Activated naive CD4-positive, alpha-beta T cell treated with Interleukin-2 at 50 U/mL for 16 hours (primary cell): ENCODE measurements around the gene OSBPL3.
A peak's percentile ranks its signal among the peaks of the same experiment; 100 is the strongest.

Experiments used
- DNase-seq: peaks from one replicate; pipeline ENCODE4 v3.0.0-alpha.2; 2020

OSBPL3 gene

DNA sequence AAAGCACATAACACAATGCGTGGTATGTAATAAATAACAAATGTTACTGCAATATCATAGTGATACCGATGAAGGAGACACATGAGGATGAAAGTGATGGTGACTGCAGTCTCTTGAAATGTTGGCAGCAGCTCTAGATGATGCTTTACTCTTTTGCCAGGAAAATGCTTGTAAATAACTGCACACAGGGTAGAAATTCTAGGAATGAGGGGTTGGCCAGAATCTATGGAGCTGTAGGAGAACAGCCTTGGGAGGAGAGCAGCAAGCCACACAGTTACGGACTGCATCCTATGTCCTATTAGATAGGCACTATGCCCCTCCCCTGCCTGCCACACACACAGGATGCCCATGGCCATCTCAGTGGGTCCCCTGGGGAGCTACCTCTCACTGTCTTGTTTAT, 125.1 kb downstream of the OSBPL3 start:
- DNase-seq: no peak

DNA sequence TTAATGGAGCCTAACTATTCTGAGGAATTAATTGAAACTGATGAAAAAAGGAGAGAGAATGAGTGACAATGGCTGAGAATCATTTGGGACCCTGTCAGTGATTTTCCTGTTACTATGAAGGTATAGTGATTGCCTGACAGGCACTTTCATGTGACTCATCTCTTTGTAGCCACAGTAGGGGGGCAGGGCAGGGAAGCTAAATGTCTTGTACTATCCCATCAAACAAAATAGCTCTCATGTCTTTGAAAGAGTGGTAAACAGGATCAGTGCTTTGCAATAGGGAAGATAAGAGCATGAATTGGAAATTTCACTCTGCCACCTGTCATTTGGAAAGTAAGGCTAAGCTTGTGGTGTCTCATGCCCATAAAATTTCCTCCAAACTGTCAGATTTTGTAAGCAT, 128.2 kb downstream of the OSBPL3 start:
- DNase-seq: peak; percentile 14

- DNase-seq: no peak
Measured at GRCh38 chr7:24848878-24849277, 131.1 kb downstream of the OSBPL3 start.

DNA sequence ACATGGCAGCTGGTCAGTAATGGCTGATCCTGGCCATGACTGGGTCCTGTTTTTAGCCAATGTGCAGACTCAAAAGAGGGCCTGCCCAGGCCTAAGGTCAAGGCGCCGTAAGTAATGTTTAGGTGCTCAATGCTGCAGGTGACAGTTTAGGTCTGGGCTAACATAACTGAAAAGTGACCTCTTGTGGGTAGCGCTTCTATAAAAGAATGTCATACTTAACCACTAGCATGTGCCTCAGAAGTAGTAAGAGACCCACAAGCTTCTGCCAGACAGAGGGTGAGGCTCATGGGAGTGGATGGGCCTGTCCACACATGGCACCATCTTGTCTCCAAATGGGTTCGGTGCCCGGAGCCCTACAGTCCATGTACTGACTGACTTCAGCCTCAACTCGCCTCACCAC, 132.2 kb downstream of the OSBPL3 start:
- no peak for DNase-seq

GRCh38 chr7:24843821-24844434, 136.1 kb downstream of the OSBPL3 start:
- DNase-seq: no peak

DNA sequence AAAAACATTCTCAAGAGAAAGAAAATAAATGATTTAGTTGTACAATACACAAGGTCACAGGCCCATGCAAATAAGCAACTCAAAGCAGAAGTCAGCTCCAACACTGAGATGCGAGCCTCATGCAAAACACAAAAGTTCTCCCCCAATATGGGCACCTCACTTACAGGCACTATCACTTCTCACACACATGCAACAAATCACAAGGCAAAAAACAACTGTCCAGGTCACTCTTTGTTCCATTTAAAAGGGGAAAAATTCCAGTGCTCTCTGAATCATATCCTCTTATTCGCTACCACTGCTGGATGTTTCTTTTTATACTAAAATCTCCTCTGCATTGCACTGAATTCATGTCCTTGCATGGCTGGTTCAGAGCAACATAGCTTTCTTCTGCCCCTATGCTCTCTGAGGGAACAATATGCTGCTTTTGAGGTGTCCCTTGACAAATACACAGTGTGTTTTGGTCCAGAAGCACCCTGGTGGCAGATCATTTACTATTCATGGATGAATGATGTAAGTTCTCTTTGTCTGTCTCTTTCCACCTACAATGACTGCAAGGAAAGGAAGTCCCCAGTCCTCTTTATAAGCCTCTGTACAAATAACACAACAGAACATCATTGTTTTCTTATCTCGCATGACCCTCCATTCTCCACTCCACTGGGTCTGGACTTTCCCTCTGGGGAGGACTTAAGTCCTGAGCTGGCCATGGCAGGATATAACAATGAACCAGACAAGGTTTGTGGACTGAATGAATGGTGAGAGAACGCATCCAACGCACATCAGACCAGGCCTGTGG, 137.3 kb downstream of the OSBPL3 start:
- no peak for DNase-seq

DNA sequence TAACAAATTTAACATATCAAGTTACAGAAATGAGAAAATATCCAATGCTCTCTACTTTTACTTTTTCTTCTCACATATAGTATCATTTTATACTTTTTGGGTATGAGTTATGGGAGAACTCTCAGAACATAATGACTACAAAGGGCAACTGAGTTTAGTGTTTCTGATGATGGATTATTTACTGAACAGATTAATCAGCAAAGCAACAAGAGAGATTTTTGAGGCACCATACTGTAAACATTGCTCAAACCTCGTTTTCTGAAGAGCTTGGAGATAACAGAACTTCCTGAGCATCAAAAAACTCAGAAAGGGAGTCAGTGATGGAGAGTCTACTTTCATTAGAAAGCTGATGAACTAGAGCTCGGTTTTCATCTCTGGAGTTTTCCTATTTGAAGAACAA, 137.9 kb downstream of the OSBPL3 start:
- DNase-seq: no peak

- DNase-seq: no peak
Measured at GRCh38 chr7:24840563-24840962, 139.4 kb downstream of the OSBPL3 start.

DNA sequence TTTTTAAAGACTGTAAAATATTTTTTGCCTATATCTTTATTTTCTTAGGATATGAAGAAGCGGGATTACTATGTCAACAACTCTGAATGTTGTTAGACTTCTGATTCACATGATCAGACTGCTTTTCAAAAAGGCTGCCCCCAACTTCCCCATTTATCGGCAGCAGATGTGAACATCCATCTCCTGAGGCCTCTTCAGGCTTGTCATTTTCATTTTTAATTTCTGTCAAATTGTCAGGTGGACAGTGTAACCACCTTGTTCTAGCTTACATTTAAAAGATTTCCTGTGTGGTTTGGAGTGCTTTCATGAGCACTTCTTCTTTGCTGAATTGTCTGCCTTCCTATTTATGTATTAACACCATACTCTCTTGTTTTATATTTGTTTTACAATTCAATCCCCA, 143.9 kb downstream of the OSBPL3 start:
- no peak for DNase-seq

GRCh38 chr7:24835643-24836042, 144.3 kb downstream of the OSBPL3 start:
- DNase-seq: no peak

- no peak for DNase-seq
Measured at GRCh38 chr7:24834128-24834798, 145.7 kb downstream of the OSBPL3 start.

- no peak for DNase-seq
Measured at GRCh38 chr7:24833549-24833948, 146.4 kb downstream of the OSBPL3 start.

DNA sequence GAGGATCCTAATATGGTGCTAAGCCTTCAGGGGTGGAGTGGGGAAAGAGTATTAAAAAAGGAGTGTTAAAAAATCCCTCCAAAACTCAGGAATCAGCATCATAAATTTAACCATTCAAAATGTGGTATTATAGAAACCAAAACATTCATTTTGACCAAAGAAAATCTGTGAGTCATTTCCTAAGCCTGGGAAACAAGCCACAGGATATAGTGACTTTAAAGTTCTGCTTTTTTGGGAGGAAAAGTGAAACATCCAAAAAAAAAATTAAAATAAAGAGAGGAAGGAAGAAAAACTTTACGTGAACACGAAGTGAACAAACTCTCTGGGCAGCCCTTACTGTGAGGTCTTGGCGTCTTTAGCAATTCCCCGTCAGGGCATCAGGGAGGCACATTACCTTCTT, 148.7 kb downstream of the OSBPL3 start:
- no peak for DNase-seq

- no peak for DNase-seq
Measured at GRCh38 chr7:24830440-24831050, 149.4 kb downstream of the OSBPL3 start.

DNA sequence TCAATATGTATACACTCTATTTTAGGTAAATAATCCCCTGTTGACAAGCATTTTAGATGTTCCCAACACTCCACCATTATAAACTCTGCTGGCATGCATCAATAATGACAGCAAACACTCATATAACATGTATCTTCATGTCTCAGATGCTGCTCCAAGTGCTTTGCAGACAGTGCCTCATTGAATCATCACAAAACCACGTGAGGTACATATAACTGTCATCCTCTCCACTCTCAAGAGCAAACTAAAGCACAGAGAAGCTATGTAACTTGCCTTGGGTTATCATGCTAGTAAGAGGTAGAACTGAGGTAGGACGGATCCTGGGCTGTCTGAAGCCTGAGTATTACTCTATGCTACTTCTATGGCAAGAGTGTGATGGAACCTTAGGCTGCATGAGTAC, 150.2 kb downstream of the OSBPL3 start:
- no peak for DNase-seq

DNA sequence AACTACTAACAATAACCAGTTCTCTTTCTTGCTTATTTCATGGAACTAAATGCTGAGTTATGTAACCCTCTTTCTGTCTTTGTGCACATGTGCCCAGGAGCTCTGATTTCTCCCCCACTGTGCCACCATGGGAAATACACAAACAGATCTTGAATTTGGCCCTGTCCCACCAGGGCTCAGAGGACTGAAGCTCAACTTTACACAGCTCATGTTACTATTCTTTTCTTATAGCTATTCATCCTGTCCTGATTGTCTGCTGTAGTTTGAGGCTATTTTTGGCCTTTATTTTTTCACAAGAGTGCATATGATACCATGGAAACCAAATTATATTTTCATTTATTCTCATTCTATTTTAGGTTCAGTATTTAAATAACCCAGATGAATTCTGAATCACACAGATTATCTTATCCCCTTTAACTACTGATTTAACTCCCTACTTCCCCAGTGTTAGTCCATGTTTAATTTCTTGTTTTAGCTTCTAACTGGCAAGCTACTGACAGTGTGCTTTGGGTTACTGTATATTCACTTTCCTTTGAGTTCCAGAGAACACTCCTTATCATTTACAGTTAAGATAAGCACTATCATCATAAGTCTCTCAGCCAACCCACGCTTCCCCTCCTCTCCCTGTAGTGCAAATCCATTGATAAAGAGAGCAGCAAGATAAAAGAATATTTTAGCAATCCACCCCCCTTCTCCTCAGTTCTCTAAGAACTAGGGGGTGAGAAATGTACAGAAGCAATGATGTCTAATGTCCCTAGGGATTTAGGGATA, 150.9 kb downstream of the OSBPL3 start:
- DNase-seq: no peak

- DNase-seq: no peak
Measured at GRCh38 chr7:24827589-24827988, 152.4 kb downstream of the OSBPL3 start.

- DNase-seq: no peak
Measured at GRCh38 chr7:24827027-24827426, 153.0 kb downstream of the OSBPL3 start.

- no peak for DNase-seq
Measured at GRCh38 chr7:24826662-24827020, 153.3 kb downstream of the OSBPL3 start.

DNA sequence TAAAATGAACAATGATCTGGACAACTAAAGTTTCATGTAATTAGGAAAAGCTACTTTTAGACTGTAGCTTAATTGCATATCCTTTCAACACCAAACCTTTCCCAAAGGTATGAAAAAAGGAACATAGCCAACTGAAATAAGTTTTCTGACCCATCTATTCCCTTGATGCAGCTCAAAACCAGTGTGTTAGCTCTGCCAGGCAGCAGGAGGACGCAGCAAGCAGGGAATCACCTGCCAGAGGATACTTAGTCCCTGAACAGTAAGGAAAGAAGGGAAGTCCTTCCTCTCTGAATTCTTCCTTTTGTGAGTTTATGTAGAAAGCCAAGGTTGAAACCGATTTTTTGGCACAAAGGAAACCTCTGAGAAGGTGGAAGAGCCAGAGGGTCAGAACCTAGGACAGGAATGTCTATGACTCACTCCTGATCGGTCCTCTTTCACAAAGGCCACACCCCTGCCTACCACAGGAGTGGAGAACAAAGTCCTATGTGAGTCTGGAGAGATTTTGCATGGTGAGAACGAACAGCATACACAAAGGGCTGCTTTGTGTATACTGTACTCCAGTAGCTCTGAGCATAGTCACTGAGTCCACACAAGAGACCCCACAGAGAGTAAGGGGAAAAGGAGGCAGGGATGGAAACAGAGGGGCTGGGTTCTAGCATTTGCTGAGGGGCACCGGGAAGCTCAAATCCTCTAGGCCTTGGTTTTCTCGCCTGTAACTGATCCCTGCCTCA, 153.9 kb downstream of the OSBPL3 start:
- no peak for DNase-seq

DNA sequence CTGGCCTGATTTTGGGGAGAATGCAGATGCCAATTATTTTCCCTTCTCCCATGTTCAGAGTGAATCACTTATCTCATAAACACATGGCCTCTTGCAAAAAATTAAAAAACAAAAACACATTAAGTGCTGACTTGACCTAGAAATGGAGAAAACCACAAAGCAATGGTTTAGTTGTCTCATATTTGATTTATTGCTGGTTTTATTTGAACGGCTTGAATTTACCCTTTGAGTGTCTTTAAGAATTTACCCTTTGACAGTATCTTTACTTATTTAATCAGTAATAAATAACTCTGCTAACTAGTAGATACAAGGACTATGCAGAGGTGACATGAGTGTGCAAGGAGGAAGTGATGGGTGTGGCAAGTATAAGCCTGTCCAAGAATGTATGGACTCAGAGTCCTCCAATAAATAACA, 154.6 kb downstream of the OSBPL3 start:
- DNase-seq: no peak

- DNase-seq: no peak
Measured at GRCh38 chr7:24824896-24825295, 155.1 kb downstream of the OSBPL3 start.
